Activated T-cell treated with anti-CD3 and anti-CD28 coated beads, Interleukin-2, amount 50 U/mL, for 72 hours (primary cell): Measurements from ENCODE around the gene SH3TC1. TPM values are rescaled to one million over a fixed set of nuclear protein-coding genes. Genes with fewer than 3 reads are reported as not detected.

ENCODE experiments used
- ATAC-seq, 2 donors: fragments of 150-1000 bp; cut with Tn5 transposase; replicated peaks in 1 of 2; 2 replicates each; pipeline ENCODE4 v1.10.0; 2021; ENCODE audit warnings: moderate library complexity in 2 of 2, mild to moderate bottlenecking in 1 of 2
- DNase-seq, 2 donors: peaks; one replicate each; pipeline ENCODE4 v3.0.0; 2021 to 2022; ENCODE audit warnings: mixed read lengths in 1 of 2
- H3K27ac Mint-ChIP-seq: one replicate; pipeline ENCODE4 v1.8.0; 2022; ENCODE audit warnings: mild to moderate bottlenecking, moderate library complexity, mixed read lengths
- H3K27me3 Mint-ChIP-seq: one replicate; pipeline ENCODE4 v1.8.0; 2022; ENCODE audit warnings: low read depth, mixed read lengths
- H3K36me3 Mint-ChIP-seq, 2 donors: one replicate each; pipeline ENCODE4 v1.8.0; 2022; ENCODE audit warnings: mixed read lengths in 2 of 2, mild to moderate bottlenecking in 1 of 2; ENCODE audit not compliant: insufficient read depth in 2 of 2
- H3K4me1 Mint-ChIP-seq: one replicate; pipeline ENCODE4 v1.8.0; 2022; ENCODE audit warnings: low read depth, mixed read lengths
- H3K4me3 Mint-ChIP-seq, 2 donors: one replicate each; pipeline ENCODE4 v1.8.0; 2022; ENCODE audit warnings: mild to moderate bottlenecking in 2 of 2, mixed read lengths in 2 of 2, moderate library complexity in 2 of 2
- H3K9me3 Mint-ChIP-seq, 2 donors: one replicate each; pipeline ENCODE4 v1.8.0; 2022; ENCODE audit warnings: mixed read lengths in 2 of 2
- total RNA-seq, 2 donors: library from RNA; stranded (reverse); gene quantifications; one replicate each; pipeline ENCODE4 v1.2.3, GENCODE V29; 2022

Gene SH3TC1
- total RNA-seq, 2 donors from 2014 or later: 15.2 to 39.0 TPM

DNA sequence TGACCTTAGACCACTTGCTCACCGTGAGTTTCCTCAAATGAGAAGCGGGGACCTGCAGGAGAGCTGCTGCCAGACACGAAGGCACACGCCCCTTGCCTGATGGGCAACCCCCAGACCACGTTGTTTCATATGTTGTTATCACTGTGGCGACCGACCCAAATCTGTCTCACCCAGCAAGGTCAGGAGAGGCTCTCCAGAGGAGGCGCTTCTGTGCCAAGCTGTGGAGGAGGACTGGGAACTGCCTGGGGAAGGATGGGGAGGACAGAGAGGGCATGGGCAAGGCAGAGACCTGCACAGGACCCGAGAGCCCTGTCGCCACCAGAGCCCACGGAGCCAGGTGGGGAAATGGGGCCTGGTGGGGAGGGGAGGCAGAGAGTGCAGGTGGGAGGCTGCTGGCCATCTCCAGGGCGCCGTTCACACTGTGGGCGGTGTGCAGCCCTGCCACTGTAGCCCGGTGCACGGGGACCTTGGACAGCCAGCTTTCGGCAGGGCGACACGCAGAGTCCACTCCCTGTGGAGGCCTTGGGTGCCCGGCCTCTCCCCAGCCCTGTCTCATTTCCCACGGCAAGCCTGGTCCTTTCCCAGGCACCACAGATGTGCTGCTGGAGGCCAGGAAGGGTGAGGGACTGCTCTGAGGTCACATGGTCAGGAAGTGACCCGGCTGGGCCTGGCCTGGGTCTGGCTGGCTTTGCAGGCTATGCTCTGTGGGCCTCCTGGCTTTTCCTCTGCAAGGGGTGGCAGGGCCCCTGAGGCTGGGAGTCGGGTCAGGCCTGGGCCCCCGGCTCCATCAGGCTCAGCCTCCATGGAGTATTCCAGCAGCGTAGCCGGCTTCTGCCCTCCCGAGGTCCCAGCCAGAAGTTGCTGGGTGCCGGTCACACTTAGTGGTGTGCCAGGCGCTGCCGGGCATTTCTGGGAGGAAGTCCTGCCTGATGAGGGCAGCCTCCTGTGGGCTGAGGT, 73.7 kb downstream of the SH3TC1 start:
- Mint-ChIP-seq H3K36me3 (no peaks in the 10 kb centered on the region), H3K4me3 (no peak overlapping the region), H3K27me3 (peaks cover 32% of the 10 kb centered on the region), H3K4me1 (no peaks in the 10 kb centered on the region), H3K27ac (no peak overlapping the region), H3K9me3 (no peaks in the 10 kb centered on the region)
- ATAC-seq: no peak
- DNase-seq: no peak

- peaks cover 30% of the 10 kb centered on the region for H3K27me3 Mint-ChIP-seq
- no peaks in the 10 kb centered on the region for H3K36me3 Mint-ChIP-seq
- ATAC-seq (no peak), DNase-seq (no peak)
- no peak overlapping the region for H3K27ac Mint-ChIP-seq
- no peak overlapping the region for H3K4me3 Mint-ChIP-seq
- H3K9me3 Mint-ChIP-seq: no peaks in the 10 kb centered on the region
- no peaks in the 10 kb centered on the region for H3K4me1 Mint-ChIP-seq
Measured at GRCh38 chr4:8273450-8273849, 74.4 kb downstream of the SH3TC1 start.

- no peak for DNase-seq
- no peak for ATAC-seq
- Mint-ChIP-seq H3K27ac (no peak overlapping the region), H3K4me1 (no peaks in the 10 kb centered on the region), H3K27me3 (peaks cover 23% of the 10 kb centered on the region), H3K4me3 (no peak overlapping the region), H3K36me3 (no peaks in the 10 kb centered on the region), H3K9me3 (no peaks in the 10 kb centered on the region)
Measured at GRCh38 chr4:8274066-8274652, 75.1 kb downstream of the SH3TC1 start.

- Mint-ChIP-seq H3K27me3 (peaks cover 22% of the 10 kb centered on the region), H3K4me3 (no peak overlapping the region), H3K27ac (no peak overlapping the region), H3K4me1 (no peaks in the 10 kb centered on the region), H3K9me3 (no peaks in the 10 kb centered on the region), H3K36me3 (no peaks in the 10 kb centered on the region)
- ATAC-seq (no peak), DNase-seq (no peak)
Measured at GRCh38 chr4:8274765-8275547, 75.9 kb downstream of the SH3TC1 start.

DNA sequence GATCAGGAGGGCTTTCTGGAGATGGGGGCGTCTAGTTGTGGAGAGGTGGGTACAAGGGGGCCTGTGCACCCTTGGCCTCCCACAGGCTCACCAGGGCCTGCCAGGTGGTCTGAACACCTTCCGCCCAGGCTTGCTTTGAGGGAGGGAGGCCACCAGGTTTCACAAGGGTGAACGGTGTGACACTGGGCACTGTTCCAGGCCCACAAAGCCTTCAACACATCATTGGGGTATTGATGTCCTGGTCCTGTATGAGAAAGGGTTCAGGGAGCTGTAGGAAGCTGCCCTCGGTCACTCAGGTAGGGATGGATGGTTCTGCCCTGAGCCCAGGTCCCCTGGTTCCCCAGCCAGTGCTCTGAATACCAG, 76.4 kb downstream of the SH3TC1 start:
- no peak for ATAC-seq
- Mint-ChIP-seq H3K36me3 (no peaks in the 10 kb centered on the region), H3K4me3 (no peak overlapping the region), H3K27me3 (peaks cover 20% of the 10 kb centered on the region), H3K4me1 (no peaks in the 10 kb centered on the region), H3K27ac (no peak overlapping the region), H3K9me3 (no peaks in the 10 kb centered on the region)
- DNase-seq: no peak

- no peaks in the 10 kb centered on the region for H3K9me3 Mint-ChIP-seq
- ATAC-seq (no peak), DNase-seq (no peak)
- H3K4me1 Mint-ChIP-seq: no peaks in the 10 kb centered on the region
- no peak overlapping the region for H3K4me3 Mint-ChIP-seq
- no peaks in the 10 kb centered on the region for H3K36me3 Mint-ChIP-seq
- no peak overlapping the region for H3K27ac Mint-ChIP-seq
- H3K27me3 Mint-ChIP-seq: peaks cover 9% of the 10 kb centered on the region
Measured at GRCh38 chr4:8276358-8277240, 77.5 kb downstream of the SH3TC1 start.

- no peak for DNase-seq
- Mint-ChIP-seq H3K36me3 (no peaks in the 10 kb centered on the region), H3K27ac (no peak overlapping the region), H3K4me1 (no peaks in the 10 kb centered on the region), H3K9me3 (no peaks in the 10 kb centered on the region), H3K27me3 (peaks cover under 1% of the 10 kb centered on the region), H3K4me3 (no peak overlapping the region)
- ATAC-seq: peak in 1 of 2 donors; percentile 14
Measured at GRCh38 chr4:8277356-8278008, 78.4 kb downstream of the SH3TC1 start.

GRCh38 chr4:8278009-8278395, 78.9 kb downstream of the SH3TC1 start:
- Mint-ChIP-seq H3K9me3 (no peaks in the 10 kb centered on the region), H3K27me3 (no peaks in the 10 kb centered on the region)
- ATAC-seq: no peak

DNA sequence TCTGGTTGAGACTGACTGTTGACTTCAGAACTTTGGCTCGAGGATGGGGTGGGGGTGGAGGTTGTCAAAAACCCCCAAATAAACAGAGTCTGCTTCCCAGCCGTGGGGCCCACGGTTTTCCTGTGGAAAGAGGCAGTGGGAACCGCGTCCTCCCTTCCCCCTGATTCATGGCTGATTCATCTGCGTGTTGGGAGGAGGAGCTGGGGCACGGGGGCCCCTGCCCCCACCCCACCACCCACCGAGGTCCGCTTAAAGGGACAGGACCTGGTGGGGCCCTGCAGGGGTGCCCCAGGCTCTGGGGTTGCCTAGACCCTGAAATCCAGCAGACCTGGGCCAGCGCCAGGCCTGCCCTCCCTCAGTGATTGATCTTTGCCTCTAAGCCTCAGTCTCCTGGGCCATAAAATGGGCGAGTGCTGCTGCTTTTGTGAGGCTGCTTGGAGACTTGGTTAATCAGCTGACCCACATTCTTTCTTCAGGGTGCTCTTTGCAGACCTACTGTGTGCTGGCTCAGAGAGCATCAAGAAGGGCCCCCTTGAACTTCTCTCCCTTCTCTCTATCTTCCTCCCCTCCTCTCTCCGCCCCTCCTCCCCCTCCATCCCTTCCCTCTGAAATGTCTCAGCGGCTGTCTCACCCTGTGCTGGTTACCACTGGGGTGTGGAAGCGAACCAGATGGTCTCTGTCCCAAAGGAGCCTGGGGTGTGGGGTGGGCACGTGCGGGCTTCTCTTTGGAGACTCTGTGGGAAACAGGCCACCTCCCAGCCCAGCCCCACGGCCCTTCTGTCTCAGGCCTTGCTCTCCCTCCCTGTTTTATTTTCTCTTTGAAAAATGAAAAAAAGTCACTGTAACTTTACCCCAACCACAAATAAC, 79.6 kb downstream of the SH3TC1 start:
- Mint-ChIP-seq H3K9me3 (no peaks in the 10 kb centered on the region), H3K27ac (no peak overlapping the region), H3K4me1 (no peaks in the 10 kb centered on the region), H3K27me3 (no peaks in the 10 kb centered on the region), H3K4me3 (no peak overlapping the region), H3K36me3 (no peaks in the 10 kb centered on the region)
- ATAC-seq (no peak), DNase-seq (no peak)

More at GRCh38 chr4:8278009-8278395, 78.9 kb downstream of the SH3TC1 start:
- DNase-seq: no peak
- Mint-ChIP-seq H3K27ac (no peak overlapping the region), H3K36me3 (no peaks in the 10 kb centered on the region), H3K4me1 (no peaks in the 10 kb centered on the region), H3K4me3 (no peak overlapping the region)

DNA sequence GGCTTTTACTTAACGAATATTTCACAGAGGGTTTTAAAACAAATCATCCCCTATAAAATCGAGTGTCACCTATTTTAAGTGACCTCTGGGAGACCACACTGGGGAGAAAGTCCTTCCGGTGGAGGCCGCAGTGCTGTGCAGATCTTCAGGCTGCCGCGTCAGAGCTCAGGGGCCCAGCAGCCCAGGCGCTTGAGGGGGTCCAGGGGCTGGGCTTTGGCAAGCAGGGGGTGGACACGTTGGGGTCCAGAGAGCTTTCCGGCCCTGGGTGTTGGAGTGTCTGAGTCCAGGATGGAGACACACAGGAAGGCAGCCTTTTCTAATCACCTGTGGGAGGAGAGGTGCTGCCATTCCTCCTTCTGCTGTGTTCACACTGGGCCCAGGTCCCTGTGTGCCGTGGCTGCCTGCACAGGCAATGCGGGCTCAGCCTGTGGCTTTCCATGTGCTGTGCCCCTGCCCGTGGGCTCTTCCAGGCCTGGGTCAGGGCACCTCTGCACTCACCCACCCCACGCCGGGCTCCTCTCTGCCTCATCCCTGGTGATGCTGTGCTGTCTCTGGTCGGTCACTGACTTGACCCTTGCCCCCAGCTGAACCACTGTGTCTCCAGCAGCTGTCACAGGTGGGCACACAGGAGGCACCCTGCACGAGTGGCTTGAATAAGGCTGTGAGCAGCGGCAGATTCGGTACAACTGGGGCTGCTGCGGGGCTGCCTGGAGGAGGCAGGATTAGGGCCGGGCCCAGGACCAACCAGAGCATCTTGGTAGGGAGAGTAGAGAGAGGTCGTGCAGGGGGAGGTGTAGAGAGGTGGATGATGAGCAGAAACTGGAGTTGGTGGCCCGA, 80.4 kb downstream of the SH3TC1 start:
- Mint-ChIP-seq H3K4me1 (no peaks in the 10 kb centered on the region), H3K27ac (no peak overlapping the region), H3K9me3 (no peaks in the 10 kb centered on the region), H3K27me3 (no peaks in the 10 kb centered on the region), H3K36me3 (no peaks in the 10 kb centered on the region), H3K4me3 (no peak overlapping the region)
- ATAC-seq (no peak), DNase-seq (no peak)
